ENCODE results near the gene PEX11A. TPM values are rescaled to one million over a fixed set of nuclear protein-coding genes. Genes with fewer than 3 reads are reported as not detected.

Gene PEX11A
- total RNA-seq, 6 experiments from 2014 or later, result 6.9 to 30.9 (median 22.6) TPM

- H3K36me3 ChIP-seq, result no peaks in the 10 kb centered on the region
- ATAC-seq, result no peak
- H3K27me3 ChIP-seq, result no peaks in the 10 kb centered on the region
- DNase-seq, result no peak
- no peaks in the 10 kb centered on the region for H3K4me1 ChIP-seq
- H3K27ac ChIP-seq, result no peak overlapping the region
- no peak overlapping the region for H3K4me3 ChIP-seq
- H3K9me3 ChIP-seq, result no peaks in the 10 kb centered on the region
- 74% methylated on average over 2 of the region's 2 CpGs for WGBS (ENCODE audit: insufficient coverage, low coverage, low lambda C conversion rate, missing lambda C conversion rate)
- no peak for TF ChIP-seq POLR2A (IDR thresholded peaks at IDR 0.05)
- TF ChIP-seq, protein P1, sequence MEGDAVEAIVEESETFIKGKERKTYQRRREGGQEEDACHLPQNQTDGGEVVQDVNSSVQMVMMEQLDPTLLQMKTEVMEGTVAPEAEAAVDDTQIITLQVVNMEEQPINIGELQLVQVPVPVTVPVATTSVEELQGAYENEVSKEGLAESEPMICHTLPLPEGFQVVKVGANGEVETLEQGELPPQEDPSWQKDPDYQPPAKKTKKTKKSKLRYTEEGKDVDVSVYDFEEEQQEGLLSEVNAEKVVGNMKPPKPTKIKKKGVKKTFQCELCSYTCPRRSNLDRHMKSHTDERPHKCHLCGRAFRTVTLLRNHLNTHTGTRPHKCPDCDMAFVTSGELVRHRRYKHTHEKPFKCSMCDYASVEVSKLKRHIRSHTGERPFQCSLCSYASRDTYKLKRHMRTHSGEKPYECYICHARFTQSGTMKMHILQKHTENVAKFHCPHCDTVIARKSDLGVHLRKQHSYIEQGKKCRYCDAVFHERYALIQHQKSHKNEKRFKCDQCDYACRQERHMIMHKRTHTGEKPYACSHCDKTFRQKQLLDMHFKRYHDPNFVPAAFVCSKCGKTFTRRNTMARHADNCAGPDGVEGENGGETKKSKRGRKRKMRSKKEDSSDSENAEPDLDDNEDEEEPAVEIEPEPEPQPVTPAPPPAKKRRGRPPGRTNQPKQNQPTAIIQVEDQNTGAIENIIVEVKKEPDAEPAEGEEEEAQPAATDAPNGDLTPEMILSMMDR (IDR thresholded peaks at IDR 0.05), result no peak
- intact Hi-C loops (cut with DNase I), result no loop called here
Measured at GRCh38 chr15:89660556-89660955, 30.0 kb downstream of the PEX11A start.

DNA sequence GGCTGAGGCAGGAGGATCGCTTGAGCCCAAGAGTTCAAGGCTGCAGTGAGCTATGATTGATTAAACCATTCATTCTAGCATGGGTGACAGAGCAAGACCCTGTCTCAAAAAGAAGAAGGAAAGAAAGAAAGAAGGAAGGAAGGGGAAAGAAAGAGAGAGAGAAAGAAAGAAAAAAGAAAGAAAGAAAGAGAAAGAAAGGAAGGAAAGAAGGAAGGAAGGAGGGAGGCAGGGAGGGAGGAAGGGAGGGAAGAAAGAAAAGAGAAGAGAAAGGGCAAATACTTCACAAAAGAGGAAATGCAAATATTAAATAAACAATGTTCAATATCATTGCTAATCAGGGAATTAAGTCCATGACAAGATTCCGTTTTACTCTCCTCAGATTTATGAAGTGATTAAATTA lies 31.3 kb downstream of the PEX11A start:
- 64% methylated on average over 1 of the region's 2 CpGs for WGBS (ENCODE audit: insufficient coverage, low coverage, low lambda C conversion rate, missing lambda C conversion rate)
- Histone ChIP-seq H3K4me1 (peaks cover 0 to 9% (median 0%) of the 10 kb centered on the region in 4 donors), H3K36me3 (no peaks in the 10 kb centered on the region), H3K27ac (no peak overlapping the region), H3K4me3 (no peak overlapping the region), H3K9me3 (no peaks in the 10 kb centered on the region), H3K27me3 (no peaks in the 10 kb centered on the region)
- TF ChIP-seq POLR2A (IDR thresholded peaks at IDR 0.05), result no peak
- TF ChIP-seq, protein P1 (IDR thresholded peaks at IDR 0.05), result no peak
- intact Hi-C loops (cut with DNase I), result no loop called here
- ATAC-seq (no peak), DNase-seq (no peak)

DNA sequence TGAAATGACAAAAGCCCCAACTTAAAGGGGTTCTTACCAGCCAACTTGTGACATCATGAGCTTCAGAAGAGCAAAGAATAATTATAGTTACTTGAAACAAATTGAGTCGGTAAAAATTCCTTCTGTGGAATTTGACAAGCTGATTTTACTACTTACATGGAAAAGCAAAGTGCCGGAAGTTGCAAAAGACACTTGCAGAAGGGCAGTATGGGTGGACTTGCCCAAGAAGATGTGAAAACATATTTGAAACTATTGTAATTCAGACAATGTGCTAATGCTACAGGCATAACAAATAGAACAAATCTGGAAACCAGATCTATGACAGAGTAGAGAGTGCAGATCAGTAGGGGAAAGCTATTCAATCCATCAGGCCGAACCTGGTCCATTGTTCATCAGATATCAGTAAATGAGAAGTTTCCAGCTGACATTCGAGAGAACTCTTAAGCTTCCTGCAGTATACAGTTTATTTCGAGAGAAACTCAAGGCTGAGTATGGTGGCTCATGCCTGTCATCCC lies 32.8 kb downstream of the PEX11A start:
- Histone ChIP-seq H3K36me3 (no peaks in the 10 kb centered on the region), H3K27ac (no peak overlapping the region), H3K4me1 (peaks cover 0 to 9% (median 0%) of the 10 kb centered on the region in 4 donors), H3K9me3 (no peaks in the 10 kb centered on the region), H3K4me3 (no peak overlapping the region), H3K27me3 (no peaks in the 10 kb centered on the region)
- intact Hi-C loops (cut with DNase I), result no loop called here
- no peak for TF ChIP-seq POLR2A (IDR thresholded peaks at IDR 0.05)
- TF ChIP-seq, protein P1 (IDR thresholded peaks at IDR 0.05), result no peak
- DNase-seq (no peak), ATAC-seq (no peak)
- WGBS (ENCODE audit: insufficient coverage, low coverage, low lambda C conversion rate, missing lambda C conversion rate), result 86% methylated on average over 5 of the region's 5 CpGs

DNA sequence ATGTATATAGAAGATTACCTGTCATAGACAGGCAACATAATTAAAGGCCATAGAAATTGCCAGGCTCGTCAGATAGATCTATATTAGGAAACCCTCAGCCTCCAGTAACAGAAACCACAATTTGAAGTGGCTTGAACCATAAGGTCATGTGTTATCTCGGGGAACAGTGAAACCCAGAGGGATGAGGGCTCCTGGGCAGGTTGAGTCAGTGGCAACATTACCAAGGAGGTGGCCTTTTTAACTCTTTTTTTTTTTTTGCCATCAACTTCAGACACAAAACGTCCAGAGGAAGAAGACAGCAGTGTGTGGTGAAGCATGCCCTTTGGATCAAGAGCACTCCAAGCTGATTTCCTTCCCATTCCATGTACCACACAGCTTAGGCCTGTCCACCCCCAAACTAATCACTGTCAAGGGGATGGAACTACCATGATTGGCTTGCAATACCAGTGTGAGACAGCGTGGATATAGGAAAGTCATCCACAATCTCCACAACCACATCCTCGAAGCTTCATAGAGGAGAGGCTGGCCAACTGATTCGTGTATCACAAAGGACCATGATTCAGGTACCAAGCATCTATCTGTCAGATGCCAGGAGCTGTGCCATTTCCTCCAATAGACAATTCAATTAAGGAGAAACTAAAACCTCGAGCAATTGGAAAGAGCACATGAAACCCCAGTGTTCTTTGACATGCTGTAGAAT lies 34.3 kb downstream of the PEX11A start:
- DNase-seq (no peak), ATAC-seq (no peak)
- Histone ChIP-seq H3K27me3 (no peaks in the 10 kb centered on the region), H3K4me3 (no peak overlapping the region), H3K4me1 (peaks cover 0 to 9% (median 0%) of the 10 kb centered on the region in 4 donors), H3K9me3 (no peaks in the 10 kb centered on the region), H3K27ac (no peak overlapping the region), H3K36me3 (no peaks in the 10 kb centered on the region)
- WGBS (ENCODE audit: insufficient coverage, low coverage, low lambda C conversion rate, missing lambda C conversion rate), result 75% methylated on average over 6 of the region's 7 CpGs
- intact Hi-C loops (cut with DNase I), result no loop called here
- TF ChIP-seq, protein P1 (IDR thresholded peaks at IDR 0.05), result no peak
- no peak for TF ChIP-seq POLR2A (IDR thresholded peaks at IDR 0.05)
